Stimulated activated CD4-positive, alpha-beta T cell treated with anti-CD3 and anti-CD28 coated beads, Interleukin-1b, Interleukin-23, amount 100 ng/mL, for 1 hour (primary cell): ENCODE measurements around the gene FBXO31.
"Not testable (repeated sequence)": the region's sequence is repeated elsewhere in the genome, so short reads cannot be mapped to it uniquely, and the experiment has no call there.

ENCODE experiments used
- DNase-seq, 2 donors: peaks; one replicate each; pipeline ENCODE4 v3.0.0-alpha.2; 2020; ENCODE audit warnings: low read depth in 2 of 2

FBXO31 gene

GRCh38 chr16:87342978-87343752 is 40.4 kb downstream of the FBXO31 start:
- DNase-seq: no peak

- DNase-seq: no peak
Observed at GRCh38 chr16:87342504-87342903, 41.1 kb downstream of the FBXO31 start.

DNA sequence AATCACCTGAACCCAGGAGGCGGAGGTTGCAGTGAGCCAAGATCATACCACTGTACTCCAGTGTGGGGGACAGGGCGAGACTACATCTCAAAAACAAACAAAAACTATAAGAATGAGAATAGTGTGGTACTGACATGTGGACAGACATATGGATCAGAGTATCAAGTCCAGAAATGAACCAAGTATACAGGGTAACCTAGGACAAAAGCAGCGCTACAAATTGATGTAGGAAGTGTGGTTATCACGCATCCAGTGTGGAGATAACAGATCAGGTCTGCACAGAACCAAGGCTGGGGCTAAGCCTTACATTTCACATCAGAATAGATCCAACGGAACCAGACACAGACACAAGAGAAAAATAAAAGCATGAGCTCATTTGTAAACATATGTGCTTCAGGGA is 43.4 kb downstream of the FBXO31 start:
- no peak for DNase-seq

DNA sequence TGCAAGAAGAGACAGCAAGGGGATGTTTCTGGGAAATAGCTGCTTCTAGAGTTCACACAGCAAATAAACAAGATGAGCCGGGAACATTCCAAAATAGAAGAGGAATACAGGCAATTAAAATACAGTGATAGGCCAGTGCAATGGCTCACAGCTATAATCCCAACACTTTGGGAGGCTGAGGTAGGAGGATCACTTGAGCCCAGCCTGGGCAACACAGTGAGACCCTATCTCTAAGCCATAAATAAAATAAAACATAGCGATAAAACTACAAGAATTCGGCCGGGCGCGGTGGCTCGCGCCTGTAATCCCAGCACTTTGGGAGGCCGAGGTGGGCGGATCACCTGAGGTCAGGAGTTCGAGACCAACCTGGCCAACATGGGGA is 43.9 kb downstream of the FBXO31 start:
- DNase-seq: not testable (repeated sequence)

GRCh38 chr16:87339086-87339723 is 44.4 kb downstream of the FBXO31 start:
- no peak for DNase-seq

GRCh38 chr16:87338155-87338765 is 45.3 kb downstream of the FBXO31 start:
- no peak for DNase-seq

GRCh38 chr16:87337262-87337771 is 46.3 kb downstream of the FBXO31 start:
- no peak for DNase-seq

DNA sequence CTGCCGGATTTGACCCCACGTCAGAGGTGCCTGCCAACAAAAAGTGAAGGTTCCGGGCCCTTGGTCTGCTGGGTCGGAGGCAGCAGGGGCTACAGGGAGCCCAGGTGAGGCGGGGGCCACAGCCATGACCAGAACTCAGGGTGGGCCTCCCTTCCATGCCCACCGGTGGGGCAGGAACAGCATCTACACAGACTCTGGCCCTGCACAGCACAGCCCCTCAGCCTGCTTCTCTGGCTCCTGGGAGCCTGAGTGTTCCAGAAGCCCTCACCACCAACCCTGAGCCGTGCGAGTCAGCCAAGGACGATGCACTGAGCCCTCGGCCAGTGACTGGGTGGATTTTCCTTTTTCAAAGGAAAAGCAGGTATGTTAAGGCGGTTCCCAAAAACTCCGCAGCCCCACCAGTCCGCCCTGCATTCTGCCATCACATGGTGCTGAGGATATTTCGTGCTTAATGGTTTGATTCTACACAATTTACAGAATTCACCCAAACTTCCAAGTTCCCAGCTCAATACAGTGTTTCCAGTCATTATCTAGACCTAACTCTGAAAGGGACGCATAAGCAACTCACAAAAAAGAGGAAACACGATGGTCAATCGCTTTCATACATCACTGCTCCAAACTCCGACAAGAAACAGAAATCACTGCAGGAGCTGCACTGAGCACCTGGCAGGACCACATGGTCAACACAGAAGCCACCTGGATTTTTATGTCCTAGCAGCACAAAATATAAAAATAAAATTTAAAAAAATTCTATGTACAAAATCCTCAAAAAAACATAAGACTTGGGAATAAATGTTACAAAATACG is 46.9 kb downstream of the FBXO31 start:
- DNase-seq: no peak

GRCh38 chr16:87335625-87336433 is 47.7 kb downstream of the FBXO31 start:
- no peak for DNase-seq

- no peak for DNase-seq
Observed at GRCh38 chr16:87334651-87335624, 48.6 kb downstream of the FBXO31 start.

GRCh38 chr16:87333581-87334331 is 49.8 kb downstream of the FBXO31 start:
- DNase-seq: no peak

DNA sequence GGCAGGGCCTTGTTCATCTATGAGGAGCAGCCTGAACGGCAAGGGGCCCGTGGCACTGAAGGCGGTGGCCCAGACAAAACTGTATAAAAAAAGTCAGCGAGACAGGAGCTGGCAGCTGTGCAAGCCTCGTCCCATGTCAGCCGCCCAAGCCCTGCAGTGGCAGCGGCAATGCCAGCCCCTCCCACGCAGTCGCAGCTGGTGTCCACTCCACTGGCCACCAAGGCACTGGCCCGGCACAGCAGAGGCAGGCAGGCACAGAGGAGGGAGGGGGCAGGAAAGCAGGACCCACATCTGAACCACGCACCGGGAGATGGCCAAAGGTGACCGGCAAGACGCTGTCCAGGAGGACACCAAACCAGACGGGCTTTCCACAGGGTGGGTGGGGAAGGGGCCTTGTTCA is 50.5 kb downstream of the FBXO31 start:
- DNase-seq: no peak

- no peak for DNase-seq
Observed at GRCh38 chr16:87332150-87332549, 51.4 kb downstream of the FBXO31 start.

GRCh38 chr16:87331241-87331801 is 52.3 kb downstream of the FBXO31 start:
- no peak for DNase-seq

DNA sequence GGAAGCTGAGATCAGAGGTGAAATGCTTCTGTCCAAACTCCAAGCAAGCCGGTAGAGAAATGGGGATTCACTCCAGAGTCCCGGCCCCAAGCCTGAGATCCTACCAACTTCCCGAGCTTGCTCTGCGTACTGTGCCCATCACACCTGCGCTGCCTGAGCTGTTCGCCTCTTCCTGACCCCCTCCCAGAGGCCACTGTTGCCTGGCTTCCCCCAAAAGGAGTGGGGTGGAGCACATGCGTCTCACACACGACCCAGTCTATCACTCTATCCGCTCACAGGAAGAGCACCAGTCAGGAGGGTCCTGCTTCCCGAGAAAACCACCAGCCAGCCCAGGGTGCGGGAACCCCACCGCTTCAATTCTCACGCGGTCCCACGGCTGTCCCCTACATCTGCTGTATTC is 52.9 kb downstream of the FBXO31 start:
- no peak for DNase-seq

GRCh38 chr16:87330257-87330624 is 53.3 kb downstream of the FBXO31 start:
- DNase-seq: no peak

GRCh38 chr16:87329436-87330256 is 53.9 kb downstream of the FBXO31 start:
- no peak for DNase-seq

DNA sequence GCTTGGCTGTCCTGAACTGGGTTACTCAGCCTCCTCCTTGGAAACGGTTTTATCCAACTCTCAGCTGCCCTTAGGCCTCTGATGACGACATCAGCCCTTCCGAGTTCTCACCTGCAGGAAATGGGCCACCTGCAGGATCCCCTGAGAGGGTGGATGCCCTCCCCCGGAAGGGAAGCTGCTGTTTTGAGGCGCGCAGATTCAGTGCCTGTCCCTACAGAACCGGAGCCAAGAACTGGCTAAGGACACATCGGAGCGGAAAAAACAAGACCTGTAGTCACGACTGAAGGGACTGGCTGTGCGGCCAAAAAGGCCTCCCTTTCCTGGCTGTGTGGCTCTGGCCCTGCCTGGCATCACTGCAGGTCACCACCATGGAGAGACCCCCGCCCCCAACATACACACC is 54.7 kb downstream of the FBXO31 start:
- no peak for DNase-seq
